Bronchial epithelial cell (primary cell): ENCODE measurements around the gene GPR101. TPM values are rescaled to one million over a fixed set of nuclear protein-coding genes. Genes with fewer than 3 reads are reported as not detected.

ENCODE experiments used
- DNase-seq: peaks from one replicate; pipeline ENCODE4 v3.0.0-alpha.2; 2010; ENCODE audit warnings: low read depth
- FAIRE-seq: peaks from 2 replicates; lab custom pipeline; 2011; peaks lifted over from hg19 to GRCh38; lab: Jason Lieb, UNC
- H3K27me3 ChIP-seq: 2 replicates; pipeline ENCODE4 v1.5.1; 2011; ENCODE audit warnings: low read length; ENCODE audit not compliant: control insufficient read depth, insufficient read depth
- H3K36me3 ChIP-seq: 2 replicates; pipeline ENCODE4 v1.5.1; 2011; ENCODE audit warnings: low read length; ENCODE audit not compliant: control insufficient read depth, insufficient read depth
- H3K4me3 ChIP-seq: 2 replicates; pipeline ENCODE4 v1.5.1; 2011; ENCODE audit warnings: mild to moderate bottlenecking, low read depth, low read length, control low read depth
- total RNA-seq: library from RNA; depleted of rRNA; stranded (reverse); fragments of >200 nt; gene quantifications from 2 replicates; pipeline ENCODE4 v1.2.1, GENCODE V29; 2014
- TF ChIP-seq, protein P1 (sequence below): IDR thresholded peaks from 2 replicates; pipeline ENCODE4 v1.5.1; 2011; ENCODE audit warnings: mild to moderate bottlenecking, moderate library complexity, low read length, control low read depth, inconsistent platforms; ENCODE audit not compliant: insufficient read depth, severe bottlenecking

GPR101 gene
- total RNA-seq, 1 donor from 2014 or later, result not detected

GRCh38 chrX:137062915-137063617 is 29.3 kb upstream of the GPR101 start:
- DNase-seq (peak; percentile 40), FAIRE-seq (peak; percentile 23)
- no peak overlapping the region for H3K4me3 ChIP-seq
- H3K27me3 ChIP-seq, result no peaks in the 10 kb centered on the region
- H3K36me3 ChIP-seq, result no peaks in the 10 kb centered on the region
- TF ChIP-seq, protein P1, sequence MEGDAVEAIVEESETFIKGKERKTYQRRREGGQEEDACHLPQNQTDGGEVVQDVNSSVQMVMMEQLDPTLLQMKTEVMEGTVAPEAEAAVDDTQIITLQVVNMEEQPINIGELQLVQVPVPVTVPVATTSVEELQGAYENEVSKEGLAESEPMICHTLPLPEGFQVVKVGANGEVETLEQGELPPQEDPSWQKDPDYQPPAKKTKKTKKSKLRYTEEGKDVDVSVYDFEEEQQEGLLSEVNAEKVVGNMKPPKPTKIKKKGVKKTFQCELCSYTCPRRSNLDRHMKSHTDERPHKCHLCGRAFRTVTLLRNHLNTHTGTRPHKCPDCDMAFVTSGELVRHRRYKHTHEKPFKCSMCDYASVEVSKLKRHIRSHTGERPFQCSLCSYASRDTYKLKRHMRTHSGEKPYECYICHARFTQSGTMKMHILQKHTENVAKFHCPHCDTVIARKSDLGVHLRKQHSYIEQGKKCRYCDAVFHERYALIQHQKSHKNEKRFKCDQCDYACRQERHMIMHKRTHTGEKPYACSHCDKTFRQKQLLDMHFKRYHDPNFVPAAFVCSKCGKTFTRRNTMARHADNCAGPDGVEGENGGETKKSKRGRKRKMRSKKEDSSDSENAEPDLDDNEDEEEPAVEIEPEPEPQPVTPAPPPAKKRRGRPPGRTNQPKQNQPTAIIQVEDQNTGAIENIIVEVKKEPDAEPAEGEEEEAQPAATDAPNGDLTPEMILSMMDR, result no peak

GRCh38 chrX:137058339-137059127 is 24.7 kb upstream of the GPR101 start:
- Histone ChIP-seq H3K4me3 (no peak overlapping the region), H3K27me3 (no peaks in the 10 kb centered on the region), H3K36me3 (no peaks in the 10 kb centered on the region)
- TF ChIP-seq, protein P1, result no peak
- no peak for DNase-seq
- no peak for FAIRE-seq

DNA sequence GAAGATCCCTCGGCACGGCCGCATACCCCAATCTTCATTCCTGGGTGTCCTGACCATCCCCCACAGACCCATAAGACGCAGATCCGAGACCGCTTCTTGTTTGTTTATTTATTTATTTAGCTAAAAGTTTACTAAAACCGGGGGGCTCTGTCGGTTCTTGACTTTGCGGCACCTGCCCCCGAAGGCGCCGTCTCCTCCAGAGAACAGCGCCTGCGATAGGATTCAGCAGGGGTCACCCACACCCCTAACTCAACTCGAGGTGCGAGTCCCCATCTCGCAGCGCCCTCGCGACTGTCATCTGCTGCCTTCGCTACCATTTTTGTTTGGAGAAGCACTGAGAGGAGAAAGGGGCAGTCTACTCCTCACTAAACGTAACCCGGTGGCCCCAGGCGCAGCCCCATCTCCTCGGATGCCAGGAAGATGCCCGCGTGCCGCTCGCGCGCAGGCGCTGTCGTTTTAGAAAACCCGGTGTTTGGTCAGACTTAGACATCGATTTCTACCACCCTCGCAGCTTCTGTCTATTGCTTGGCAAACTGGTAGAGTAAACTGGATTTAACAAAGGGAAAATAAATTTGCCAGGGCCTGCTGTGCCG is 18.9 kb upstream of the GPR101 start:
- H3K27me3 ChIP-seq, result peaks cover 1% of the 10 kb centered on the region

DNA sequence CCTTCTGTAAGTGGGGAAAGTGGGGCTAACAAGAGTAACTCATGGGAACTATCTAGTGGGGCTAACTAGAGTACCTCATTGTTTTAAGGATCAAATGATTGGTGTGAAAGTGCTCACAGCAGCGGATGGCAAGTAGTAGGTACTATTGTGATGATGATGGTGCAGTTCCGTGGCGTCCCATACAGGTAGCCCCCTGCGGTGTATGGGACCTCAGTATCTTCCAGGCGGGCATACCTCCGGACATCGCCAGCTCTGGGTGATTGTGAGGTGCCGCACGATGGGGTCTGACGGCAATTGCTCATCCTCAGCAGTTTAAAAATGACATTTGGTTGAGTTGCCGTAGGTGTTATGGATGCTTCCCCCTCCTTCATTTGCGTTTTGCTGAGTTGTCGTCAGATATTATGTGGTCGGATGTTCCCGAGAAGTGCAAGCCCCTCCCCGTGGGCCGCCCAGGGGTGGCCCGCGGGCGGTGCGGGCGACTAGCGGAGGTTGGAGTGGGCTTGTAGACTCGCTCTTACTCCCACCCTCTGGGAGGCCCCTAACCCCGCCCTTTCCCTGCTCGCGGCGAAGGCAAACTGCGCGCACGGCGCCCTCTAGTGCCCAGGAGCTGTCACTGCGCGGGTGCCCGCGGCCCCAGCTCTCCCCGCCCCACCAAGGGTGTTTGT is 18.3 kb upstream of the GPR101 start:
- DNase-seq (peak; percentile 10), FAIRE-seq (no peak)
- Histone ChIP-seq H3K4me3 (peak overlapping the region; percentile 30), H3K36me3 (no peaks in the 10 kb centered on the region), H3K27me3 (peaks cover 1% of the 10 kb centered on the region)
- TF ChIP-seq, protein P1, result peak; percentile 88

More for the DNA sequence above, 18.9 kb upstream of the GPR101 start:
- DNase-seq (no peak), FAIRE-seq (no peak)
- H3K4me3 ChIP-seq, result peak overlapping the region; percentile 30
- TF ChIP-seq, protein P1, result no peak
- no peaks in the 10 kb centered on the region for H3K36me3 ChIP-seq

DNA sequence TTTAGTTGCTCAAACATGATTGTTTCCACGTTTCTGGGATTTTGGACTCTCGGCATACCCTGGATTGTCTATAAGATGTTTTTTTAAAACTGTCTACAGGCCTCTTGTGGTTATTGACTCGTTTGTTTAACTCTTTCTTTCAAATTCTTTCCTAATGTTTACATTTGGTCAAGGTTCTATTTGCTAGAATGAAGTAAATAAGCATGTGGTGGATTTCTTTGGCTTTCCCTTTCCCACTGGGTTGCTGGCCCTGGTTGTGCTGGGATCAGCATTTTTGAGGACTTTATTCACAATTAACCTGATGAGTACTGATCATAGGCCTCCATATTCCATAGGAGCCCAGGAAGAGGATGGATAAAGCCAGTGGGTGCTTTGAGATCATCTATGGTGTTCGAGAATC is 11.1 kb upstream of the GPR101 start:
- H3K4me3 ChIP-seq, result no peak overlapping the region
- DNase-seq (no peak), FAIRE-seq (no peak)
- no peaks in the 10 kb centered on the region for H3K36me3 ChIP-seq
- no peaks in the 10 kb centered on the region for H3K27me3 ChIP-seq
- TF ChIP-seq, protein P1, result no peak
